HUES48 (cell line): ENCODE measurements around the gene APEH.

Experiments used
- H3K27ac ChIP-seq: one replicate; pipeline ENCODE4 v1.7.0; 2013; ENCODE audit warnings: low read depth, low read length, inconsistent platforms
- H3K27me3 ChIP-seq: 2 replicates; pipeline ENCODE4 v1.6.1; 2013; ENCODE audit warnings: mild to moderate bottlenecking, low read length; ENCODE audit not compliant: control insufficient read depth, insufficient read depth
- H3K36me3 ChIP-seq: 2 replicates; pipeline ENCODE4 v1.6.1; 2013; ENCODE audit warnings: low read length; ENCODE audit not compliant: control insufficient read depth, insufficient read depth
- H3K4me1 ChIP-seq: 2 replicates; pipeline ENCODE4 v1.6.1; 2013; ENCODE audit warnings: mild to moderate bottlenecking, low read length; ENCODE audit not compliant: control insufficient read depth, insufficient read depth
- H3K4me3 ChIP-seq: 2 replicates; pipeline ENCODE4 v1.5.1; 2013; ENCODE audit warnings: mild to moderate bottlenecking, low read depth, low read length
- H3K9ac ChIP-seq: 2 replicates; pipeline ENCODE4 v1.6.1; 2013; ENCODE audit warnings: mild to moderate bottlenecking, low read depth, low read length, moderate library complexity
- H3K9me3 ChIP-seq: 2 replicates; pipeline ENCODE4 v1.6.1; 2013; ENCODE audit warnings: low read length; ENCODE audit not compliant: control insufficient read depth, insufficient read depth

The APEH gene

GRCh38 chr3:49659756-49660155 is 14.4 kb upstream of the APEH start:
- no peaks in the 10 kb centered on the region for H3K4me1 ChIP-seq
- H3K9me3 ChIP-seq = no peaks in the 10 kb centered on the region
- H3K27me3 ChIP-seq = no peaks in the 10 kb centered on the region
- H3K36me3 ChIP-seq = no peaks in the 10 kb centered on the region
- H3K9ac ChIP-seq = no peak overlapping the region
- no peak overlapping the region for H3K4me3 ChIP-seq
- no peak overlapping the region for H3K27ac ChIP-seq

GRCh38 chr3:49661281-49661680 is 12.9 kb upstream of the APEH start:
- no peaks in the 10 kb centered on the region for H3K9me3 ChIP-seq
- H3K4me3 ChIP-seq = no peak overlapping the region
- no peaks in the 10 kb centered on the region for H3K4me1 ChIP-seq
- H3K9ac ChIP-seq = no peak overlapping the region
- H3K27me3 ChIP-seq = no peaks in the 10 kb centered on the region
- no peaks in the 10 kb centered on the region for H3K36me3 ChIP-seq
- no peak overlapping the region for H3K27ac ChIP-seq

DNA sequence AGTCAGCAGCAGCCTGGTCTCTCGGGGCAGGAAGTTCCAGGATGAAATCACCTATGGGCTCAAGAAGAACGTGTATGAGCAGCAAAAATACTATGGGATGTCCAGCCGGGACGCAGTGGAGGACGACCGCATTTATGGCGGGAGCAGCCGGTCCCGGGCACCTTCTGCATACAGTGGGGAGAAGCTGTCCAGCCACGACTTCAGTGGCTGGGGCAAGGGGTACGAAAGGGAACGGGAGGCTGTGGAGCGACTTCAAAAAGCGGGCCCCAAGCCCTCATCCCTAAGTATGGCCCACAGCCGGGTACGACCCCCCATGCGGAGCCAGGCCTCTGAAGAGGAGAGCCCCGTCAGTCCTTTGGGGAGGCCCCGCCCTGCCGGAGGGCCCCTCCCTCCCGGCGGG is 12.1 kb upstream of the APEH start:
- no peak overlapping the region for H3K9ac ChIP-seq
- no peaks in the 10 kb centered on the region for H3K27me3 ChIP-seq
- H3K4me3 ChIP-seq = no peak overlapping the region
- H3K4me1 ChIP-seq = no peaks in the 10 kb centered on the region
- H3K27ac ChIP-seq = no peak overlapping the region
- no peaks in the 10 kb centered on the region for H3K36me3 ChIP-seq
- H3K9me3 ChIP-seq = no peaks in the 10 kb centered on the region

- Histone ChIP-seq H3K27ac (no peak overlapping the region), H3K9me3 (no peaks in the 10 kb centered on the region), H3K4me3 (no peak overlapping the region), H3K27me3 (no peaks in the 10 kb centered on the region), H3K9ac (no peak overlapping the region), H3K36me3 (no peaks in the 10 kb centered on the region), H3K4me1 (no peaks in the 10 kb centered on the region)
Observed at GRCh38 chr3:49662720-49663413, 11.3 kb upstream of the APEH start.

DNA sequence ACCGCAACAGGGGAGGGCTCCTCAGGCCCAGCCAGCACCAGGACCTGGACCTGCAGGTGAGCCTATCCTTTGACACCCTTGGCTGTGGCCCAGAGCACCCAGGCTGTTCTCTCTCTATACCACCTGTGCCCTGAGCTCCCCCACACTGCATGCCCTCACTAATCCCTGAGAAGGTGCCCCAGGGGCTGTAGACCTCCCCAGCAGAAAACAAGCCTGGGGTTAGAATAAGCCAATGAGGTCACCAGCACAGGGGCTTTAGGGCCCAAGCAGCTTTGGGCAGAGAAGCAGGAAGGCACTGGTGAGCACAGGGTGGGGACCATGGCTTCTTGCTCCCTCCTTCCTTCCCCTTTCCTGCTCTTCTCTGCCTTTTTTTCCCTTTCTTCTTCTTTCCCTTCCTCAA is 10.3 kb upstream of the APEH start:
- Histone ChIP-seq H3K27me3 (no peaks in the 10 kb centered on the region), H3K4me1 (peaks cover 3% of the 10 kb centered on the region; the same call in 1 of the 2 replicates), H3K36me3 (no peaks in the 10 kb centered on the region), H3K9ac (no peak overlapping the region), H3K27ac (no peak overlapping the region), H3K4me3 (no peak overlapping the region), H3K9me3 (no peaks in the 10 kb centered on the region)

GRCh38 chr3:49664300-49664699 is 9.9 kb upstream of the APEH start:
- Histone ChIP-seq H3K9ac (no peak overlapping the region), H3K4me3 (no peak overlapping the region), H3K36me3 (no peaks in the 10 kb centered on the region), H3K27me3 (no peaks in the 10 kb centered on the region), H3K9me3 (no peaks in the 10 kb centered on the region), H3K27ac (no peak overlapping the region), H3K4me1 (peaks cover 3% of the 10 kb centered on the region; the same call in 1 of the 2 replicates)

DNA sequence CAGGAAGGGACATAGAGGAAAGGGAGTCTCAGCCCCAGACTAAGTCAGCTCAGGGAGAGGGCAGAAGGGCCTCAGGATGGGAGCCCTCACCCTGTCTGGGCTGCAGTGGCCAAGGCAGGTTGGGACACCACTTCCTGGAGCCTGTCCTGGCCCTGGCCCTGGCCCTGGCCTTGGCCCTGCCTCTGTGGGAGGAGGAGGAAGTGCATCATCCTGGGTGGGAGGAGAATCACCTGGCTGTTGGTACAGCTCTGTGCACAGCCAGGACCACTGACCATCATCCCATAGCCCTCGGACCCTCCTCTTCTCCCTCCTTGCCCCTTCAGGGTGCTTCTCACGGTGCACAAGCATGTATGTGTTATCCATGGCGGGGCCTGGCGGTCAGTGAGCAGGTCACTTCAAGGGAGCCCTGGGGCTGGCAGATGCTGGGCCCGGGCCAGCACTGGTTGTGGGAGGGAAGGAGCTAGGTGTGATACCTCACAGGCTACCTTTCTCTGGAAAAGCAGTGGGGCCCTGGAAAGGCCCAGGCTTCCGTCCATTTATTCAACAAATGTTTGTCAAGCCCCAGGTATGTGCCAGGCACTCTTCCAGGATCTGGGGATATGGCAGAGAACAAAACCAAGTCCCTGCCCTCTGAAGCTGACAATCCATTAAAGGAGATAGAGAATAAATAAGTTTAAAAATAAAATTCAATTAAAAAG is 8.2 kb upstream of the APEH start:
- Histone ChIP-seq H3K27me3 (no peaks in the 10 kb centered on the region), H3K4me3 (no peak overlapping the region), H3K9me3 (no peaks in the 10 kb centered on the region), H3K4me1 (peaks cover 3% of the 10 kb centered on the region; the same call in 1 of the 2 replicates), H3K27ac (no peak overlapping the region), H3K36me3 (no peaks in the 10 kb centered on the region), H3K9ac (peak overlapping the region; percentile 12; the same call in 1 of the 2 replicates)

GRCh38 chr3:49666592-49666991 is 7.6 kb upstream of the APEH start:
- Histone ChIP-seq H3K36me3 (no peaks in the 10 kb centered on the region), H3K27ac (no peak overlapping the region), H3K9ac (no peak overlapping the region), H3K9me3 (no peaks in the 10 kb centered on the region), H3K27me3 (no peaks in the 10 kb centered on the region), H3K4me3 (no peak overlapping the region), H3K4me1 (peaks cover 3% of the 10 kb centered on the region; the same call in 1 of the 2 replicates)

GRCh38 chr3:49667701-49668413 is 6.3 kb upstream of the APEH start:
- Histone ChIP-seq H3K27me3 (no peaks in the 10 kb centered on the region), H3K9me3 (no peaks in the 10 kb centered on the region), H3K9ac (no peak overlapping the region), H3K27ac (no peak overlapping the region), H3K4me3 (no peak overlapping the region), H3K4me1 (peaks cover 3% of the 10 kb centered on the region; the same call in 1 of the 2 replicates), H3K36me3 (no peaks in the 10 kb centered on the region)

DNA sequence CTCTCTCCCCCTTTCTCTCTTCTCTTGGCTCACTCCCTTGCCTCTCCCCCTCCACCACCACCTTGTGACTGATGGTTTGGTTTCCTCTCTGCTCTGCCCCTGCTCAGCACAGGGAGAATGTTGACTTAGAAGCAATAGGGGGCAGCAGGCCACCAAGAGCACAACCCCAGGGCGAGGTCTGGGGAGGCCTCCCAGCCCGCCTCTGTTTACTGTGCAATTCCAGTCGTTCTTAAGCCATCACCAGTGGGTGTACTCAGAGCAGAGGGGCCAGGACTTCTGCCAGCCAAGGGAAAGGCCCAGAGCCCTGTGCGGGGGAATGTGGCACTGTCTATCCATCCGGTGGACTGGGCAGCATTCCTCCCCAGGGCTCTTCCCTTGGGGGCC is 5.7 kb upstream of the APEH start:
- no peak overlapping the region for H3K9ac ChIP-seq
- H3K27me3 ChIP-seq = no peaks in the 10 kb centered on the region
- no peaks in the 10 kb centered on the region for H3K36me3 ChIP-seq
- H3K4me3 ChIP-seq = no peak overlapping the region
- no peaks in the 10 kb centered on the region for H3K9me3 ChIP-seq
- no peak overlapping the region for H3K27ac ChIP-seq
- H3K4me1 ChIP-seq = peaks cover 3% of the 10 kb centered on the region; the same call in 1 of the 2 replicates

DNA sequence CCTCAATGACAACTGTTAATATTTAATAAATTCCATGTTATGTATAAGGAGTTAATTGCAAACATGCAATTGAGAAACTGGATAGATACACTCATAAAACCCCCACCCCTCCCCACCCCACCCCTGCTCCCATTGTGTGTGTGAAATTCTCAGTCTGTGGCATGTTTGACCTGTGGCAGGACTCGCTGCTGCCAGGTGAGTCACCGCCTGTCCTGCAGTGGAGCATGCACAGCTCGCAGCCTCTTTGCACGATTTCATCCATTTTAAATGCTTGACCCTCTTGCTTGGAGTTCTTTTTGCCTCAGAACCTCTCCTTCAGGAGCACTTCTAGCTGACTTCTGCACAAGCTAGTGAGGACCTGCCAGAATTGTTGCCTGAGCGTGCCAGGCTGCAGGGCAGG is 5.3 kb upstream of the APEH start:
- H3K27ac ChIP-seq = no peak overlapping the region
- no peak overlapping the region for H3K4me3 ChIP-seq
- H3K9ac ChIP-seq = no peak overlapping the region
- peaks cover 3% of the 10 kb centered on the region; the same call in 1 of the 2 replicates for H3K4me1 ChIP-seq
- H3K36me3 ChIP-seq = no peaks in the 10 kb centered on the region
- no peaks in the 10 kb centered on the region for H3K27me3 ChIP-seq
- no peaks in the 10 kb centered on the region for H3K9me3 ChIP-seq
